GDM1 (cell line): Measurements from ENCODE around the gene SHD.

ENCODE experiments used
- DNase-seq: peaks from one replicate; lab custom pipeline; 2025; lab: John Stamatoyannopoulos, UW

Gene SHD

DNA sequence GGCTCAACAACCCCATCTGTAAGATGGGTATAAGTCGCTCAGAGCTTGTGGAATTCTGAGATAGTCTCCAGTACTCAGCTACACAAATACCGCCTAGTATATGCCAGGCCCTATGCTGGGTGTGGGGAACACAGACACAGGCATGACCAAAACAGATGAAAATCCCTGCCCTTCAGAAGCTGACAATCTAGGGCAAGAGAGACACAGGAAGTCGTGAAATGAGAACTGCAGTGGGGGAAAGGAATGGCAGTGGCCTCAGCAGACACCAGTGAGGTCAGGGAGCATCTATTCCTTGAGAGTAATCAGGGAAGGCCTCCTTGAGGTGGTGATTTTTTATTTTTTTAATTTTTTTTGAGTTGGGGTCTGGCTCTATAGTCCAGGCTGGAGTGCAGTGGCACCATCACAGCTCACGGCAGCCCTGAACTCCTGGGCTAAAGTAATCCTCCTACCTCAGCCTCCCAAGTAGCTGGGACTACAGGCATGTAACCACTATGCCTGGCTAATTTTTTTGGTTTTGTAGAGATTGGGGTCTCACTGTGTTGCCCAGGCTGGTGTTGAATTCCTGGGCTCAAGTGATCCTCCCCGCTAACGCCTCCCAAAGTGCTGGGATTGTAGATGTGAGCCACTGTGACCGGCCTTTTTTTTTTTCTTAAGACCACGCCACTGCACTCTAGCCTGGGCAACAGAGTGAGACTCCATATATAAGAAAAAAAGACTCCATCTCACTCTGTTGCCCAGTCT is 19.9 kb downstream of the SHD start:
- no peak for DNase-seq

DNA sequence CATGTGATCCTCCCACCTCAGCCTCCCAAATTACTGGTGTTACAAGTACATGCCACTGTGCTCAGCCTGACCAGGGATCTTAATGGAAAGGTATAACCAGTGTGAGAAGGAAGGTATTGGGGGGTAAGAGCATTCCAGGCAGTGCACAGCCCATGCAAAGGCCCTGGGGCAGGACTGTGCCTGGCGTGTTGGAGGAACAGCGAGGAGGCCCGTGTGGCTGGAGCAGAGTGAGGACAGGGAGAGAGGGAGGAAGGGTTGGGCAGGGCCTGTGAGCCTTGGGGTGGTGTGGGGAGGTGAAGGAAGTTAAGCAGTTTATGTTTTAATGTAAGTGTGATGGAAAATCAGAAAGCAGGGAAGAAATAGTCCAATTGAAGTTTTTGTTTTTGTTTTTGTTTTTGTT is 21.5 kb downstream of the SHD start:
- no peak for DNase-seq

DNA sequence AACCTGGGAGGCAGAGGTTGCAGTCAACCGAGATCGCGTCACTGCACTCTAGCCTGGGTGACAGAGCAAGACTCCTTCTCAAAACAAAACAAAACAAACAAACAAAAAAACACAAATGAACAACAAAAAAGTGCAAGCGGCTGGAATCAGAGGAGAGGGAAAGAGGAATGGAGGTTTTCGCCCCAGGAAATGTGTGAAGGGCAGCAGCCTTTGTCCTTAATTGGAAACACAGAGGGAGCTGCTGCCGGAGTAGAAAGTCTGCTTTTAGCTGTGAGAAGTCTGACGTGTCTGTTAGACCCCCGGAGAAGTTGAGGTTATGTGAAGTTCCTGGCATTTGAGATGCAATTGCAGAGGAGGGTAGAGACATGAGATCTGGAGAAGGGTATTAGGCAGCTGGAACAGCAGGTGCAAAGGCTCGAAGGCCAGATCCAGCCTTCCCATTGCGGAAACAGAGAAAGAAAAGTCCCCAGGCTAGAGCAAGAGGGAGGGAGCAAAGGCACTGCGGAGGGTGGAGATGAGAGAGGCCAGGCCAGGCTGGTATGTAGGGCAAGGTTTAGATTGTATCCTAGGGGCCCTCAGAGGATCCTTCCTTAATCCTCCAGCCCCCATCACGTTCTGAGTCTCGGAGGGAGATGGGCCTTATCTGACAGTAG is 22.6 kb downstream of the SHD start:
- no peak for DNase-seq

DNA sequence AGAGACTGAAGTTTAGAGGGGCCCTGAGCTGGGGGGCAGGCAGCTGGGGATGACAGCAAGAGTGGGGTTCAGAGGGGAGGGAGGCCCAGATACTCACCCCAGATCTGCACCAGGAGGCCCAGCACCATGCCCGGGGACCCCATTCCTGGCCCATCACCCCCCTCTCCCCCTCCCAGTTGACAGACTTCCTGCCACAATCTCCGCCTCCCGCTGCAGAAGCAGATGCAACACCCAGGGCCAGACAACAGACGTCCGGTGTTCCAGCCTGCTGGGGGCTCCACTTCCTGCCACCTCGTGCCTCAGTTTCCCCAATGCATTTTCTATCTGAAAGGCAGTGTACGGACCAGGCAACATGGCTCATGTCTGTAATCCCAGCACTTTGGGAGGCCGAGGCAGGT is 23.2 kb downstream of the SHD start, which contains the start of gene TMIGD2:
TMIGD2 (minus strand) TSS at position 147 of the 398 bp plus-strand sequence; CDS start at position 143, 4 bp downstream.
- no peak for DNase-seq

DNA sequence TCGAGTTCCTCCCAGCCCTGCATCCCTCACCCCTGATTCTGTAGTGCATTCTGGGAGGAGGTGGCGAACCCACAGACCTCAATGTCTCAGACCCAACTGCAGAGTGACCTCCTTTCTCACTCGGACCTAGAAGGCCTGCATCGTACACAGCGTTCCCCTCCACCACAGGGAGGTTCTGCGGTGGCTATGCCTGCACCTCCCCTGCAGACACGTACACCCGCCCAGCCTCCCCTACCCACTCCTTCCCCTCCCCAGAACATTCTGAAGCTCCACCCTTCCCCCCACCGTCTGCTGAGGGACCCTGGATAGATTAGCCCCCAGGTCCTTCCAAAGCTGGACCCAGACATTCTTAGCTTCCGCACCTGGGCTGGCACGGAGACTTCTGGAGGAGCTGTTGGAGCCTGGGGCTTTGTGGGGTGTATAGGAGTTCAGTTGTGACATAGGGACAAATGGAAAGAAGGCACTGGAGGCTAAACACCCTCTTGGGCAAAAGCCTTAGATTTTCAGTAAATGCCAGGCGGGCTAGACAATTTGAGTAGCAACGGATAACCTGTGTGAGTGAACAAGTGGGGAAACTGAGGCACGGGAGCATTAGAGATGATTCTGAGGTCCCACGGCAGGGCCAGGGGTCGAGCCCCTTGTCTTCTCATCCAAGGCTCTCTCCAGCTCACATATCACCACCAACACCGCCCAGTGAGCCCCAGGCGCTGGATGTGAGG is 24.9 kb downstream of the SHD start:
- no peak for DNase-seq

DNA sequence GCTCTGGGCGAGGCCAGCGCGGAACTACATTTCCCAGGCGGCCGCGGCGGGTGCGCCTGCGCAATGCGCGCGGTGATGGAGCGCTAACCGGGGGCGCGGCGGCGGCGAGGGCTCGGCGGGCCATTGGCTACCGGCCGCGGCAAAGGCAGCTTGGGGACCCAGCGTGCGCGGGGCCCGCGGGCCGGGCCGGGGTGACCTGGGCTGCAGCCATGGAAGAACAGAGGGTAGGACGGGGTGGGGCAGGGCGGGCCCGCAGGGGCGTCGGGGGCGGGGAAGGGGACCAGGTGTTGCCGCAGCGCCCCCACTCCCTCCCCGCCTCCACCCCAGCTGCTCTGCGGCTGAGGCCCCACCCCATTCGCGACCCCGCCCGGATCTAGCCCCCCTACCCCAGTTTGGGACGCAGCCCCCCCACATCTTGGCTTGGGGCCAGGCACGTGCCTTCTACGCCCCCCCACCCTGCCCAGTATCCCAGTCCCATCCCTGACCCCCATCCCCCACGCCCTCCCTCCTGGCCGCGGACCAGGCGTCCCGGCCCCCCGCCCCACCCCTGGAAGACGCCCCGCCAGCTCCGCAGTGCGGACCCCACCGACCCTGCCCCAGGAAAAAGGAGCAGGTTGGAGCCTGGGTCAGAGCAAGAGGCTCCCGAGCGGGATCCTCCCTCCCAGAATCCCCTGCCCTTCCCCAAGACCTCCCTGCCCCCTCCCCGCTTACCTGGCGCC is 25.6 kb downstream of the SHD start, which contains the start of gene FSD1:
FSD1 (plus strand) TSS at position 61 of the 719 bp plus-strand sequence; CDS start at position 210, 149 bp downstream.
- DNase-seq, result no peak

DNA sequence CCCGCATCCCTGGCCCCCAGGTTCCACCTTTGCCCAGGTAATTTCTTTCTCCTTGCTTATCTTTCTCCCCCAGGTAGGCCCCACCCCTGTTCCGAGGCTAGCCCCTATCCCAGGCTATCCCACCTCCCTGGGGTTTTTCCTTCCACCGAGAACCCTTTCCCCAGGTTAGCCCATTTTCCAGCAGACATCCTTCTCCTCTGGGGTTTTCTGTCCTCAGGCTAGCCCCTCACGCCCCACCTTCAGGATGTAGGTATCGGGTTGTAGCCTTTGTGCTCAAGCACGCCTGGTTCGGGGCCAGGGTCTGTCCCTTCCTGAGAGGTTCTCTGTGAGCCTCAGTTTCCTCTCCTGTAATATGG is 26.2 kb downstream of the SHD start:
- DNase-seq, result no peak

DNA sequence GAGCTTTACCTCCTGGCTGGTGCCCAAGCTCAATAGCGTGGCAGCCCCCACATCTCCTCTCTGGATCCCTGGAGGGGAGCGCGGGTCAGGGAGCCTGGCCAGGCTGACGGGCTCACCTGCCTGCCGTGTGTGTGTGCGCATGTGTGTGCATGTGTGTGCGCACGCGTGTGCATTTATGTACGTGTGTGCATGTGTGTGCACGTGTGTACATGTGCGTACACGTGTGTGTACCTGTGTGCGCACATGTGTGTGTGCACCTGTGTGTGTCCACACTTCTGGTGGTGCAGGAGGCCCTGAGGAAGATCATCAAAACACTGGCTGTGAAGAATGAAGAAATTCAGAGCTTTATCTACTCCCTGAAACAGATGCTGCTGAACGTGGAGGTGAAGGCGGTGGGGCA is 26.6 kb downstream of the SHD start:
- no peak for DNase-seq

DNA sequence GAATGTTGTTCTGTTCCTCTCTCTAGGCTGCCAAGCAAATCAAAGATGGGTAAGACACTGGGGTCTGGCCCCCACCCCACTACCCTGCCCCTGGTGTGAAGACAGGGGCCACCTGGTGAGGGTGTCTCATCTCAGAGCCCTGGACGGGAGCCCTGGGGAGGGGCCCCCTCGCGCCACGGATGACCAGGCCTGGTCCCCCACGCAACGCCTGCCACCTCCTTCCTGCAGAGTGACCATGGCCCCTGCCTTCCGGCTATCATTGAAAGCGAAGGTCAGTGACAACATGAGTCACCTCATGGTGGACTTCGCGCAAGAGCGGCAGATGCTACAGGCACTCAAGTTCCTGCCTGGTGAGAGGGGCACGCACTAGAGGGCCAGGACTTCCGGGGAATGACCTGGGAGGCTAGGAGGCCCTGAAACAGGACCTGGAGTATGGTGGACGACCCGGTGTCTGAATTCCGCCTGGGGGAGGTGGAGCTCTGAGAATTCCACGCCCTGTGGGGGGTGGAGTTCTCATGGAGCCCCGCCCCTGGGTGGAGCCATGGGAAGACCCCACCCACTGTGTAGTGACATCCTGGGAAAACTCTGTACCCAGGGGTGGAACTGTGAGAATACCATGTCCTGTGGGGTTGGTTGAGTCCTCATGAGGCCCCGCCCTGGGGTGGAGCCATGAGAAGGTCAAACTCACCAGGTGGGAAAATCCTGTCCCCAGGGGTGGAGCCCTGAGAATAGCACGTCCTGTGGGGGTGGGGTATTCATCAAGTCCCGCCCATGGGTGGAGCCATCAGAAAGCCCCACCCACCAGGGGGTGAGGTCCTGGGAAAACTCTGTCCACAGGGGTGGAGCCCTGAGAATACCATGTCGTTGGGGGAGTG is 31.4 kb downstream of the SHD start:
- no peak for DNase-seq

DNA sequence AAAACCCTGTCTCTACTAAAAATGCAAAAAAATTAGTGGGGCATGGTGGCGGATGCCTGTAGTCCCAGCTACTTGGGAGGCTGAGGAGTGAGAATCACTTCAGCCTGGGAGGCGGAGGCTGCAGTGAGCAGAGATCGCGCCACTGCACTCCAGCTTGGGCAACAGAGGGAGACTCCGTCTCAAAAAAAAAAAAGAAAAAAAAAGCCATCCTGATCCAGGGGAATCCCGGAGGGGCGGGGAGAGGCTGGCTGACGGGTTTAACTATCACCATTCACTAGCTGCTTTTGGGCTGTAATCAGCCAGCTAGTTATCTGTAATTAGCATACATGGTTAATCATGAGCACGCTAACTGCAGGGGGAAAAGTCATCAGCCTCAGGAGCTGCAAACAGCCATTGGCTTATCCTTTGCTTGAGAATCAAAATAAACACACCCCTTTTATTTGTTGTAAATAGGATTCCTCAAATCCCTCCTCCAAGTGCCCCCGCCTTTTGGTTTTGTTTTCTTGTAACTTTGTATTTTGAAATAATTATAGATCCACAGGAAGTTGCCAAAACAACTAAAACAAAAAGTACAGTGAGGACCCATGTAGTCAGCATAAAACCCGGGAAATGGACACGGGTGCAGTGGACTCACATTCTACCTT is 34.9 kb downstream of the SHD start:
- no peak for DNase-seq

DNA sequence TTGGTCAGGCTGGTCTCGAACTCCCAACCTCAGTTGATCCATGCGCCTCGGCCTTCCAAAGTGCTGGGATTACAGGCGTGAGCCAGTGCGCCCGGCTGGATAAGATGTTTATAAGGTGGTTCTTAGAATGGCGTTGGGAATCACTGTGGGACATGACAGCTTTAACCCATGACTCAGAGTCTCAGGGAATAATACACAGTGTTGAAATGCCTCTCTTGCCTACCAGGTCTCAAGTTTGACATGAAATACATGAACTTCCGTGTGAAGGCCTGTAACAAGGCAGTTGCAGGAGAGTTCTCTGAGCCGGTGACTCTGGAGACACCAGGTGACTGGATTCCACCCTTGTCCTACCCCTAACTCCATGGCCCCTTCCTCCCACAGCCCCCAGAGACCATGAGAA is 37.9 kb downstream of the SHD start:
- no peak for DNase-seq

DNA sequence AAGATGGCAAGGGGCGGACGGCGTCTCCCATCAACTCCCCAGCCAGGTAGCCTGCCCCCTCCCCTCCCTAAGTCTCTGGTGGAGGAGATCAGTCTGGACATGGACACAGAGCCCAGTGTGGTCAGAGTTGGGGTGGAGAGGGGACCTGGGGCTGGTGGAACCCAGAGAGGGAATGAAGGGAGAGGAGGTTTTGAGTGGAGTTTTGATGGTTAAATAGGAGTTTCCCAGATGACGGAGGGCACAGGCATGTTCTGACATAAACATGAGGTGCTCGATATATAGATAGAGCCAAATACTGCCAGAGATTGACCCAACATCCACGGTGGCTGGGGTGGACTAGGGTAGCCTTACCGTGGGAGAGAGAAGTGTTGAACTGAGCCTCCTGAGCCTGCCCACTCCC is 39.4 kb downstream of the SHD start:
- no peak for DNase-seq

DNA sequence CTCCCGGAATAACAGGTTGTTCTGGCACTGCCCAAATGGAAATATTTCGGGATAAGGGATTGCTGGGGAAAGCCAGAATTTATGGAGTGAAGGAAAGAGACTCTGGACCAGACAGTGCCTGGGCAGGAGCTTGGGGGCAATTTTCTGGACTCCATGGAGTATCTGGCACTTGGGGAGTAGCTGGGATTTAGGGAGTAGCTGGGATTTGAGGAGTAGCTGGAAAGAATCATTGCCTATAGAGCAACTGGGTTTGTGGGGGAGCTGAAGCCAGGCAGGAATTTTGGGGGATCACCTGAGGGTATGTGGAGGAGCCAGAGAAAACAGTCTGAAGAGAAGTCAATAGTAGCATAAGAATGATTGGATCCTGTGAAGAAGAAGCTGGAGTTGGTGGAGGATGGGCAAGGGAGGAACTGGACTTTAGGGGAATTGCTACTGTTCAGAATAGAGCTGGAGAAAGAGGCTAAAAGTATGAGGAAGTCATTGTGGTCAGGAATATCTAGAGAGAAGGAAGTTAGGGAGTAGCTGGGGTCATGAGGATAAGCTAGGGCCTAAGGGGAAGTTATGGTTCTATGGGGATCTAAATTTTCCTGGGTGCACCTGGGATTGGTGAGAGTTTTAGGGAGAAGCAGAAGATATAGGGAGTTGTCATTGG is 40.1 kb downstream of the SHD start:
- no peak for DNase-seq

DNA sequence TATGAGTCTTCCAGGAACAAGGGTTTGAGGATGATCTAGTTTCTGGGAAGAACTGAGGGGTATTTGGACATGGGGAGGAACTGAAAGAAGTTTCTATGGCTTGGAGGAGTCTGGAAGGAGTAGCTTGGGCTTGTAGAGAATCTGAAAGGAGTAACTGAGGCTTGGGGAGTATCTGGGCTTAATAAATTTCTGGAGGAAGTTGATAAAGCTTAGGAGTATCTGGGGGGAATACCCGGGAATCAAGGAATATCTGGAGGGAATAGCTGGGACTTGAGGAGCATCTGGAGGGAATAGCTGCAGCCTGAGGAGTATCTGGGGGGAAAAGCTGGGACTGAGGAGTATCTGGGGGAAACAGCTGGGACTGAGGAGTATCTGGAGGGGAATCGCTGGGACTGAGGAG is 41.4 kb downstream of the SHD start:
- no peak for DNase-seq

DNA sequence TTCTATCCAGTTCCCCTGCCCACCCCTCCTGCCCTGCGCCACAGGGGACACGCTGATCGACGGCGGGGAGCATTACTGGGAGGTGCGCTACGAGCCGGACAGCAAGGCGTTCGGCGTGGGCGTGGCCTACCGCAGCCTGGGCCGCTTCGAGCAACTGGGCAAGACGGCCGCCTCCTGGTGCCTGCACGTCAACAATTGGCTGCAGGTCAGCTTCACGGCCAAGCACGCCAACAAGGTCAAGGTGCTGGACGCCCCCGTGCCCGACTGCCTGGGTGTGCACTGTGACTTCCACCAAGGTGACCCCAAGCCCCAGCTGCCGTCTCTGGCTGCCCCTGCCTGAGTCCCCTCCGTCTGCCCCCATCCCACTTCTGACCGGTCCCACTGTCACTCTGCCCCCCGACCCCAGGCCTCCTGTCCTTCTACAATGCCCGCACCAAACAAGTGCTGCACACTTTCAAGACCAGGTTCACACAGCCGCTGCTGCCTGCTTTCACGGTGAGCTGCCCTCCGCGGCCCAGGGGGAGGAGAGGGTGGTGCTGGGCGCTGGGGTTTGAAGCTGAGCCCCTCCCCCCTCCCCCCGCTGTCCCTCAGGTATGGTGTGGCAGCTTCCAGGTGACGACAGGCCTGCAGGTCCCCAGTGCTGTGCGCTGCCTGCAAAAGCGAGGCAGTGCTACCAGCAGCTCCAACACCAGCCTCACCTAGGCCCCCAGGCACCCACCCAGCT is 44.0 kb downstream of the SHD start:
- no peak for DNase-seq

DNA sequence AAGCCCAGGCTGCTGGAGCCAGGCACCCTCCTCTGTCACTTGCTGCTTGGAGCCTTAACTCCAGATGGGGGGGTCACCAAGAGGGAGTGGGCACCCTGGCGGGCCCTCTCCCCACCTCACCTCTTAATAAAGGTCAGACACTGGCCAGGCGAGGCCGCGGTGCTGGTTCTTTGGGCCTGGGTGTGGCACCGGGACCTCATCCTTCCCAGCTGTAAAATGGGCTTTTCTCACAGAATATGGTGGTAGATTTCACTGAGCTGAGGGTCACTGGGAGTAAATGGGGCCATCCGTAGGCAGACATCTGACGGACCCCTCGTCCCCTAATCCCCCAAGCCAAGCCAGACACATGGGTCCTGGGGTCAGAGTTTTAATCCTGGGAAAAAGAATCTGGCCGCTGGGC is 44.6 kb downstream of the SHD start:
- DNase-seq, result no peak

DNA sequence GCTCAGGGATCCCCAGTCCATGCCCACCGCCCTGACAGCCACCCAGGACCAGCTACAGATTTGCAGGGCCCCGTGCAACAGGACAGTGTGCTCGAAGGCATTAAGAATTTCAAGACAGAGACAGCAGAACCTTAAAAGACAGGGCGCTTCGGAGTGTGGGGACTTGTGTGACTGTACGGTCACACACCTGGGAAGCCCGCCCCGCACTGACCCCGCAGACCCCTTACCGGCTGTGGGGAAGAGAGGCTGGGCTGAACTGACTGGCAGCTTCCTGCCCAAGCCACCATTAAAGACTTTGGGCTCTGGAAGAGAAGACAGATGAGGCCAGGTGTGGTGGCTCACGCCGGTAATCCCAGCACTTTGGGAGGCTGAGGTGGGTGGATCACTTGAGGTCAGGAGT is 45.2 kb downstream of the SHD start:
- no peak for DNase-seq

DNA sequence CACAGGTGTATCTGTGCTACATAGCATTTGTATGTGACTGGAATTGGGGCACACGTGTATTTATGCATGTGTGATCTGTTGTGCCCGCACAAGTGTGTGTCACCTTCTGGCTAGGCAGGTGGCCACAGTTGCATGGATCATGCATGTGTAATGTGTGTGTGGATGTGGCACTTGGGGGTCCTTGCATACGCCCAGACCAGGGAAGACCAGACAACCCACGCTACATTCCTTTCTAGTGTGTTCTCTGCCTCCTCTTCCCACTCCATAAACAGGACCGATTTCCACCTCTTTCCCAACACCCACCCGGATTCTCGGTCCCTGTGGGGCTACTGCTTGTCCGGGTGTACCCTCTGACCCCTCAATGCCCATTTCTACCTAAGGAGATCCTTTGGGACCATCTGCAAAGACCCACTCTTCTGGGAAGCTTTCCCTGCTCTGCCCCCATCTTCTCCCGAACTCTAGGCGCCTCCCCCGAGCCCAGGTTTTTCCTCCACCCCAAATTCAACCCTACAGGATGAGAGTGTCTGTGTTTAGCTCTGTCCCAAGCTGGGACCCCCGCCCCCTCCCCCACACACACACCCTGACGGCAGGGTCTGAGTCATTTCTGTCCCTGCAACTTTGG is 47.3 kb downstream of the SHD start:
- no peak for DNase-seq

DNA sequence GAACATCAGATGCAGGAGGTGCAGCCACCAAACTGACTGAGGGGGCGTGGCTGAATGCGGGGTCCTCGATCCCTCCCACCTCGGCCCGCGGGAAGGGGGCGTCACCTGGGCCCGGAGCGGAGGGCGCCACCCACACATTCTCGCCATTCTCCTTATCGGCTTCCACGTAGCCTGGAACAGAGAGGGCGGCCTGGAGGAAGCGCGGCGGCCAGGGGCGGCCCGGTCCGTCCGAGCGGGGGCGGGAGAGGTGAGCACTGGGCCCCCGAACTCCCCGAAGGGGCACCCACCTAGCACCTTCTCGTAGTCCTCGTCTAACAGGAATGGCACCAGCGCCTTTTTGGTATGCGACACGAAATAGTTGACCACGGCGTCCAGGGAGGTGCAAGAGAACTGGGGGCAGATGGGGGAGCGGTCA is 47.8 kb downstream of the SHD start:
- no peak for DNase-seq
